ENCODE measurements around the gene IL1B.

The IL1B gene

GRCh38 chr2:112828251-112828691, 8.3 kb downstream of the IL1B start:
- DNase-seq, result no peak

- no peak for DNase-seq
Observed at GRCh38 chr2:112827604-112828185, 8.9 kb downstream of the IL1B start.

DNA sequence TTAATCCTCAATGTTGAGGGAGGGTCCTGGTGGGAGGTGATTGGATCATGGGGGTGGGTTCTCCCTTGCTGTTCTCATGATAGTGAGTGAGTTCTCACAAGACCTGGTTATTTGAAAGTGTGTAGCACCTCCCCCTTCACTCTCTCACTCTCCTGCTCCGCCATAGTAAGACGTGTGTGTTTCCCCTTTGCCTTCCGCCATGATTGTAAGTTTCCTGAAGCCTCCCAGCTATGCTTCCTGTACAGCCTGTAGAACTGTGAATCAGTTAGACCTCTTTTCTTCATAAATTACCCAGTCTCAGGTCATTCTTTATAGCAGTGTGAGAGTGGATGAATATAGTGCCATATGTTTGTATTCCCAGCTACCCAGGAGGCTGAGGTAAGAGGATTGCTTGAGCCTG, 9.6 kb downstream of the IL1B start:
- DNase-seq, result no peak

- no peak for DNase-seq
Observed at GRCh38 chr2:112825706-112826105, 10.9 kb downstream of the IL1B start.

DNA sequence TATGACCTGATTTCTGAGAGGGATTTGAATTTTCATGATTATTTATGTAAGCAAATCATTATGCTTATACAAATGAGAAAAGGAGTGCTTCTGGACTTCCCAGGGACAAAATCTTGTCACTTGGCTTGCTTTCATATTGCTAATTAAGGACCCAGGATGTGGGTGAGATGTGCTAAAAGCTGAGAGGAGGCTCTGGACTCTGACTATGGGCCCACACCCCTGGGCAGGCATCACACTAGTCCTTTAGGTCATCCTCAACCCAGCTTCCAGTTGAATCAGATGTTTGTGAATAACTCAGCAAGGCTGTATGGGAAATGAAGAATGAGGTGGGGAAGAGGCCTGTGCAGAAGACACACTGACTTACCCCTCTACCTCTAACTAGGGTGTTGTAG, 11.9 kb downstream of the IL1B start:
- DNase-seq, result peak; percentile 42

DNA sequence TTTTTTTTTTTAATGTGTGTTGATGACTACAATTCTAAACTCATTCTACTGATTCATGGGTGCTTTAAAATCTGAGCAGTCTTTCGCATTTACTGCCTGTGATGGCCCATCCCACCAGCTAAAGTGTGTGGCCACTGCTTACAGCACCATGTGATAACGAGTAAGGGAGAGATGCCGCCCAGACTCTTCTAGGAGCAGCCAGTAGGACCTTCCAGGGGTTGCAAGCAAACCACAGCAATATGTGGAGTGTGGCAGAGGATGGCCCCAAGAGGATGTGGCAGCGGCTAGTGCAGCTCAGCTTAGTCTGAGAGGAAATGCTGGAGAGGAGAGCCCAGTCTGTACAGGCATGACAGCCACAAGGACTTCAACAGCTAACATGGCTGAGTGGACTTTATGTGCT, 14.9 kb downstream of the IL1B start:
- DNase-seq, result peak; percentile 67

DNA sequence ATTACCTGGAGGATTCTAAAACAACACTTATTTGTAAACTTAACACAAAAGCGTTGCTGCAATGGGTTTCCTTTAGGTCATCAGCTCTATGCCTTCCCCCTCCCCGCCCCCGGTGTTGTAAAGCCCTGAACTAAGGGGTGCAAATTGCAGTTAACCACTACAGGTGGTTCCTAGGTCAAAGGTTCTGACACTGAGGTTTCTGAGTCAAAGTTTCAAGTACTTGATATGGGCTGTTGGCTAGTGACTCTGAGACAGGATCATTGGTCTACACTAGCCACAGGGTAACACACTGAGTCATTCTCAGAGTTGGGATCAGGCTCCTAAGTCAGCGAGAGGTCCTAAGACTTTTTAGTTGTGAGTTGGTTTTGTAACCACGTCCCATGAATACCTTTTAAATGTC, 15.4 kb downstream of the IL1B start:
- DNase-seq, result peak; percentile 91

- no peak for DNase-seq
Observed at GRCh38 chr2:112820343-112820742, 16.2 kb downstream of the IL1B start.

DNA sequence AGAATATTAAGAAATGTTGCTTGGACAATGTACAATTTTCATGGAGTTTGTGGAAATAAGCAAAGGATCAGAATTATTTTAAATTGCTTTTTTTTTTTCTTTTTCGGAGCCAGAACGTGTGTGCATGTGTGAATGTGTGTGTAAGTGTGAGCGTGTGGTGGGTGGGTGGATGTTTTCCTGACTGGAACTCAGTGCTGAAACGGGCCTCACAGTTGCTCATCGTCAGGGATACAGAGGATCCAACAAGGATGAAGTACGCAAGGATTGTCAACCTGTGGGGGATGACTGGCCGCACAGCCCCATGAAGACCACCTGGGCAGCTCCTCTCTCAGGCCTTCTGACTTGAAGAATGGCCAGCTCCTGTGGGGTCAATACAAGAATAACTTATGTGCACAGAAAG, 17.5 kb downstream of the IL1B start:
- DNase-seq, result no peak

GRCh38 chr2:112818094-112818902, 18.3 kb downstream of the IL1B start:
- DNase-seq, result no peak

GRCh38 chr2:112817082-112817689, 19.4 kb downstream of the IL1B start:
- DNase-seq, result no peak

- no peak for DNase-seq
Observed at GRCh38 chr2:112814278-112814677, 22.3 kb downstream of the IL1B start.

GRCh38 chr2:112813280-112813966, 23.2 kb downstream of the IL1B start:
- DNase-seq, result no peak

DNA sequence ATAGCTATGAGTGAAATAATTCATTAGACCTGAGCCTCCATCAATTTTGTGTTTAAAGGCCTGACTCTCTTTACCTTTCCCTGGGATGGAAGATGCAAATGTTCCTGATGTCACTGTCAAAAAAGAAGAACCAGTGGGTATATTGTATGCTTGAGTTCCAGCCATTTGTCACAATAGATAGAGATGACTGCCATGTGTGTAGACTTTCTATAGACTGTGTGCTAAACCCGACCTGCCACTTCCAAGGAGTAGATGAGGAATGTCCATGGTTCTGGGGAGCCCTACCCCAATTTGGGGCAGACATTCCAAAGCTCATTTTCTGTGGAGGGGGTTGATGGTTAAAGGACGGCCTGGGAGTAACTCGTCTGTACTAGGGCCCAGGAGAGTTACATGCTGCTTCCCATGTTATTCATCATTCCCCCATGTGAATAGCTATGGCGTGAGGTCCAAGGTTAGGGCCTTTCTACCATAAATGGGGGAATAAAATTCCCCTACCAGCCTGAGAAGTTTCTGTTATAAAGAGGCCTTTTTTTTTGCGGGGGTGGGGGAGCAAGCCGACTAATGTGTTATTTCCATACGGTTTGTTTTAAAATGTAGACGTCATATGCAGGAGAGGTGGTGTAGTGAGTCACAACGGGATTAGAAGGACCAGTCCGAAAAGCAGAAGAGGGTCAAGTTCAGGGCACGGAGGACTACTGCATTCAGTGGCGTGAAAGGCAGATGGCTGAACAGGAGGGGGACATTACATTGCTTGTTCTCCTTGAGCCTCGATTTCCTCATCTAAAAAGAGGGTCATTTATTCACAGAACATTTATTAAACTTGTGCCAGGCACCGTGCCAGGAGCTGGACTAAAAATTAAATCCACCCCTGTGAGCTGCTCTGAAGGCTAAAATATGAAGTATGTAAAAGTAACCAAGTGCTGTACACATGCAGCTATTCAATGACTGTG, 24.0 kb downstream of the IL1B start:
- DNase-seq, result no peak

DNA sequence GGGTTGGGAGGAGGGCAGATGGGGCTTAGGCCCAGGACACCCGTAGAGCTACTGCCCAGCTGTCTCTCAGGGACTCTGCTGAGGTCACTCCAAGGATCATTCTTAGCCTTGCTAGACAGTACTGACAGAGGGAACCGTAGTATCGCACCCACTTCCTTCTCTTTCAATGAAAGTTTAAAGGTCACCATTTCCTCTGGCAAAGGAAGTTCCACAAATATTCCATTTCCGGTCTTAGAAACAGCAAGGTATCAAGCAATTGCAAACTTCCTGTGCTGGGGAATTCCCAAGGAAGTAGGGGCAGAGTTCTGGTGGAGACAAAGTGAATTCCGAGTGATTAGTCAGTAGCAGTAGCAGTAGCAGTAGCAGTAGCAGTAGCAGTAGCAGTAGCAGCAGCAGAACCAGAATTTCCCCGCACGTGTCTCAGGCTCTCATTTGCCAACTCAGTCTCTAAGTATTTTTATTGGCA, 24.7 kb downstream of the IL1B start:
- no peak for DNase-seq

DNA sequence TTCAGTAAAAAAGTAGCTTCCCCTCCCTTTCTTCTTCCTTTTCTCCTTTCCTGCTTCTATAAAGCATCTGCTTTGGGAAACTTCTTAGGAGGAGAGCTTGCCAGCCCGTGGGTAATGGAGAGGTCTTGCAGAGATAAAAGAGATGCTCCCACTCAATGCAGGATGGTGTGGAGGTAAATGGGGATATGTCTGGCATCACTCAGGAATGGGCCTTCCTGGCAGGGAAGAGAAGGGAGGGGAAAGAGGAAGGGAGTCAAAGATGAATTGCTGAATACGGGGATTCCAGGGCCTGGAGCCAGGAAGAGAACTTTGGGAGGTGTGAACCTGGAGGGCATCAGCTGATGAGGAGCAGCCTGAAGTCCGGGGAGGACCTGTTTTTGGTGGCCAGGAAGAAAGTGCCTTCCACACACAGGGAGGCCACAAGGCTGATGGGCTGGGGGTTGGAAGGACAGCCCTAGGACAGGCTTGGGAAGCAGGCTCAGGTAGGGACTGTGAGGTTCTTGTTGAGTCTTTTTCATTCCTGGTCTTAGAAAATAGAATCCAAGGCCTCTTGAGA, 25.2 kb downstream of the IL1B start:
- DNase-seq, result no peak

GRCh38 chr2:112809112-112809511, 27.5 kb downstream of the IL1B start:
- DNase-seq, result no peak

DNA sequence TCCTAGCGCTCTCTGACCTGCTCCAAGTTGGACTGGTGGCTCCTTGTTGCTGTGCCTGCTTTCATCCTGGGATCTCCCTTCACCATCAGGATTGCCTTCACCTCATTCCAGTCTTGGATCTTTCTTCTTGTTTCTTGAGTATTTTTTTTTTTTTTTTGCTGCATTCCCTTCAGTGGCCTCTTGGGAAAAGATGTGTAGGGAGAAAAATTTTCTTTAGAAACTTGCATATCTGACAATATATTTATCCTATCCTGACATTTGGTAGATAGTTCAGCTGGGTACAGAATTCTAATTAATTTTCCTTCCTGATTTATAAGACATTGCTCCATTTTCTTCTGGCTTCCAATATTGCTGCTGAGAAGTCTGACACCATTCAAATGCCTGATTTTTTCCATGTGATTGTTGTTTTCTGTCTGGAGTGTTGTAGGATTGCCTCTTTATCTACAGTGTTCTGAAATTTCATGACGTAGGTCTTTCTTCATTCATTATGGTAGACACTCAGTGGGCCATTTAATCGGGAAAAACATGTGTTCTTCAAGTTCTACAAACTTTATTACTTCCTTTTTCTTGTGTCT, 29.3 kb downstream of the IL1B start:
- no peak for DNase-seq

GRCh38 chr2:112805542-112805941, 31.0 kb downstream of the IL1B start:
- DNase-seq, result no peak

- no peak for DNase-seq
Observed at GRCh38 chr2:112803691-112804521, 32.7 kb downstream of the IL1B start.
